ENCODE measurements around the gene LRRC73. TPM values are rescaled to one million over a fixed set of nuclear protein-coding genes. Genes with fewer than 3 reads are reported as not detected.
"Not testable (repeated sequence)": the region's sequence is repeated elsewhere in the genome, so short reads cannot be mapped to it uniquely, and the experiment has no call there.

The LRRC73 gene
- total RNA-seq, 1 experiment from 2014 or later = 1.4 TPM

DNA sequence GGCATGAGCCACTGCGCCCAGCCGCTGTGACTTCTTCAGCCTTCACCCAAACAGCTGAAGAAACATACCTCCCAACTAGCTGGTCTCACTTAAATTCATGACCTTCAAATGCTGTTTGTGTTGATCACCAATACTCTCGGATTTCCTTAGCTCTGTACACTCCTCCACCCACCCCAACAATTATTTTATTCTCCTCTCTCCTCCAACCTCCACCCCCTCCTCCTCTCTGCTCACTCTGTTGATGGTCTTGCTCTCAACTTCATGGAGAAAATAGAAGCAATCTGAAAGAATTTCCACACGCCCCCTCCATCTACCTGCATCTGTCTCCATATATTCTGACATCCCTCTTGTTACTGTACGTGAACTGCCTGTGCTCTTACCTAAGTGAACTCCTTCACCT is 48.2 kb downstream of the LRRC73 start (continued):
- TF ChIP-seq ZNF138 (CRISPR knock-in tag; conservative IDR thresholded peaks at IDR 0.05) = no peak
- TF ChIP-seq KAT7 (CRISPR knock-in tag; IDR thresholded peaks at IDR 0.05; ENCODE audit: borderline replicate concordance) = no peak
- TF ChIP-seq NR2C2 (CRISPR knock-in tag; IDR thresholded peaks at IDR 0.05) = no peak
- no peak for TF ChIP-seq GRHL2 (CRISPR knock-in tag; IDR thresholded peaks at IDR 0.05; ENCODE audit: insufficient replicate concordance, severe bottlenecking)

DNA sequence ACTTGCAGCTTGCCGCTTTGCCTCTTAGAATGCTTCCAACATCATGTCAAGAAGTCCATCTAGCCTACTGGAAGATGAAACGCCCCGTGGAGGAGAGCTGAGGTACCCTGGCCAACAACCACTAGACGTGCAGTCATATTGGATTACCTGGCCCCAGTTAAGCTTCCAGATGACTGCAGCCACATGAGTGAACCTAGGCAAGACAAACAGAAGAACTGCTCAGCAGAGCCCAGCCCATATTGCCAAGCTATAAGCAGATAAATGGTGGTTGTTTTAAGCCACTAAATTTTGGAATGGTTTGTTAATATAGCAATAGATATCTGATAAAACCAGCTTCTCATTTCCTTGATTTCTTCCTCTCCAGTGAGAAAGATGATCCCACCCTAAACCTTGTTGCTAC is 50.1 kb downstream of the LRRC73 start:
- ATAC-seq = no peak
- Mint-ChIP-seq H3K4me3 (no peak overlapping the region), H3K9me3 (no peaks in the 10 kb centered on the region), H3K27me3 (ENCODE audit: low read depth) (peaks cover 46% of the 10 kb centered on the region), H3K4me1 (peaks cover 14% of the 10 kb centered on the region), H3K27ac (no peak overlapping the region), H3K36me3 (no peaks in the 10 kb centered on the region)
- DNase-seq (ENCODE audit: low spot score) = no peak
- no peak for TF ChIP-seq NR2C2 (CRISPR knock-in tag; IDR thresholded peaks at IDR 0.05)
- TF ChIP-seq TCF7 (CRISPR knock-in tag; IDR thresholded peaks at IDR 0.05; ENCODE audit: low read depth) = no peak
- TF ChIP-seq GRHL2 (CRISPR knock-in tag; IDR thresholded peaks at IDR 0.05; ENCODE audit: insufficient replicate concordance, severe bottlenecking) = no peak
- no peak for TF ChIP-seq TEAD1 (CRISPR knock-in tag; IDR thresholded peaks at IDR 0.05)
- TF ChIP-seq IRF2 (CRISPR knock-in tag; IDR thresholded peaks at IDR 0.05; ENCODE audit: borderline replicate concordance, low read depth) = no peak
- no peak for TF ChIP-seq SMAD3 (CRISPR knock-in tag; IDR thresholded peaks at IDR 0.05; ENCODE audit: borderline replicate concordance)
- TF ChIP-seq, protein P1, sequence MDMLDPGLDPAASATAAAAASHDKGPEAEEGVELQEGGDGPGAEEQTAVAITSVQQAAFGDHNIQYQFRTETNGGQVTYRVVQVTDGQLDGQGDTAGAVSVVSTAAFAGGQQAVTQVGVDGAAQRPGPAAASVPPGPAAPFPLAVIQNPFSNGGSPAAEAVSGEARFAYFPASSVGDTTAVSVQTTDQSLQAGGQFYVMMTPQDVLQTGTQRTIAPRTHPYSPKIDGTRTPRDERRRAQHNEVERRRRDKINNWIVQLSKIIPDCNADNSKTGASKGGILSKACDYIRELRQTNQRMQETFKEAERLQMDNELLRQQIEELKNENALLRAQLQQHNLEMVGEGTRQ (CRISPR knock-in tag; IDR thresholded peaks at IDR 0.05) = no peak
- TF ChIP-seq, protein P2, sequence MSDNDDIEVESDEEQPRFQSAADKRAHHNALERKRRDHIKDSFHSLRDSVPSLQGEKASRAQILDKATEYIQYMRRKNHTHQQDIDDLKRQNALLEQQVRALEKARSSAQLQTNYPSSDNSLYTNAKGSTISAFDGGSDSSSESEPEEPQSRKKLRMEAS (CRISPR knock-in tag; IDR thresholded peaks at IDR 0.05) = no peak
- TF ChIP-seq, protein P3, sequence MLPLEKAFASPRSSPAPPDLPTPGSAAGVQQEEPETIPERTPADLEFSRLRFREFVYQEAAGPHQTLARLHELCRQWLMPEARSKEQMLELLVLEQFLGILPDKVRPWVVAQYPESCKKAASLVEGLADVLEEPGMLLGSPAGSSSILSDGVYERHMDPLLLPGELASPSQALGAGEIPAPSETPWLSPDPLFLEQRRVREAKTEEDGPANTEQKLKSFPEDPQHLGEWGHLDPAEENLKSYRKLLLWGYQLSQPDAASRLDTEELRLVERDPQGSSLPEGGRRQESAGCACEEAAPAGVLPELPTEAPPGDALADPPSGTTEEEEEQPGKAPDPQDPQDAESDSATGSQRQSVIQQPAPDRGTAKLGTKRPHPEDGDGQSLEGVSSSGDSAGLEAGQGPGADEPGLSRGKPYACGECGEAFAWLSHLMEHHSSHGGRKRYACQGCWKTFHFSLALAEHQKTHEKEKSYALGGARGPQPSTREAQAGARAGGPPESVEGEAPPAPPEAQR (CRISPR knock-in tag; IDR thresholded peaks at IDR 0.05) = no peak
- TF ChIP-seq, protein P4, sequence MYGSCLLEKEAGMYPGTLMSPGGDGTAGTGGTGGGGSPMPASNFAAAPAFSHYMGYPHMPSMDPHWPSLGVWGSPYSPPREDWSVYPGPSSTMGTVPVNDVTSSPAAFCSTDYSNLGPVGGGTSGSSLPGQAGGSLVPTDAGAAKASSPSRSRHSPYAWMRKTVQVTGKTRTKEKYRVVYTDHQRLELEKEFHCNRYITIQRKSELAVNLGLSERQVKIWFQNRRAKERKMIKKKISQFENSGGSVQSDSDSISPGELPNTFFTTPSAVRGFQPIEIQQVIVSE (CRISPR knock-in tag; IDR thresholded peaks at IDR 0.05; ENCODE audit: borderline replicate concordance) = no peak
- TF ChIP-seq ZNF423 (CRISPR knock-in tag; IDR thresholded peaks at IDR 0.05) = no peak
- no peak for TF ChIP-seq ELF4 (CRISPR knock-in tag; IDR thresholded peaks at IDR 0.05; ENCODE audit: low read depth)
- TF ChIP-seq, protein P5, sequence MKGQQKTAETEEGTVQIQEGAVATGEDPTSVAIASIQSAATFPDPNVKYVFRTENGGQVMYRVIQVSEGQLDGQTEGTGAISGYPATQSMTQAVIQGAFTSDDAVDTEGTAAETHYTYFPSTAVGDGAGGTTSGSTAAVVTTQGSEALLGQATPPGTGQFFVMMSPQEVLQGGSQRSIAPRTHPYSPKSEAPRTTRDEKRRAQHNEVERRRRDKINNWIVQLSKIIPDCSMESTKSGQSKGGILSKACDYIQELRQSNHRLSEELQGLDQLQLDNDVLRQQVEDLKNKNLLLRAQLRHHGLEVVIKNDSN (CRISPR knock-in tag; IDR thresholded peaks at IDR 0.05) = no peak
- ChIA-PET POLR2A (no interaction called here), CTCF (interaction anchor here (5.3 kb wide), 1 partner anchor 36 kb away, joined by 65 read pairs; no protein-coding TSS in a partner anchor)

DNA sequence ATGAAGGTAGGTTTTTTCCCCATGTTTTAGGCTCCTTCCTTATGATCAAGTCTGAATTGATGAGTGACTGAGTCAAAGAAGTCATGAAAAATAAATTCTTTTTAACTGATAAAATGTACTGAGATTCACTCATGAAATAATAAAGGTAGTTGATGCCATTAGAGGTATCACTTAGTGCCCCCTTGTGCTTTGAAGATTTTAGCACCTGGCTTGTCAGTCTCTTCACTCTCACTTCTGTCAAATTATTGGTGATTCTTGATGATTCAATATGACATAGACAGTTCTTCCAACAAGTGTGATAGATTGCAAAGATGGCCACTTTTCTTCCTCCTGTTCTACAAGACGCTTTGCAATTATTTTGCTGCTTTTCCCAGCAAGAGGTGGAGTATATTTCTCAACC is 50.6 kb downstream of the LRRC73 start:
- ChIA-PET POLR2A (no interaction called here), CTCF (interaction anchor here (5.3 kb wide), 1 partner anchor 36 kb away, joined by 65 read pairs; no protein-coding TSS in a partner anchor)
- no peaks in the 10 kb centered on the region for H3K36me3 Mint-ChIP-seq
- H3K4me3 Mint-ChIP-seq = no peak overlapping the region
- no peaks in the 10 kb centered on the region for H3K9me3 Mint-ChIP-seq
- ATAC-seq = no peak
- no peak for TF ChIP-seq FOXK1 (CRISPR knock-in tag; IDR thresholded peaks at IDR 0.05)
- no peak for TF ChIP-seq NFE2L1 (CRISPR knock-in tag; IDR thresholded peaks at IDR 0.05)
- TF ChIP-seq, protein P6, sequence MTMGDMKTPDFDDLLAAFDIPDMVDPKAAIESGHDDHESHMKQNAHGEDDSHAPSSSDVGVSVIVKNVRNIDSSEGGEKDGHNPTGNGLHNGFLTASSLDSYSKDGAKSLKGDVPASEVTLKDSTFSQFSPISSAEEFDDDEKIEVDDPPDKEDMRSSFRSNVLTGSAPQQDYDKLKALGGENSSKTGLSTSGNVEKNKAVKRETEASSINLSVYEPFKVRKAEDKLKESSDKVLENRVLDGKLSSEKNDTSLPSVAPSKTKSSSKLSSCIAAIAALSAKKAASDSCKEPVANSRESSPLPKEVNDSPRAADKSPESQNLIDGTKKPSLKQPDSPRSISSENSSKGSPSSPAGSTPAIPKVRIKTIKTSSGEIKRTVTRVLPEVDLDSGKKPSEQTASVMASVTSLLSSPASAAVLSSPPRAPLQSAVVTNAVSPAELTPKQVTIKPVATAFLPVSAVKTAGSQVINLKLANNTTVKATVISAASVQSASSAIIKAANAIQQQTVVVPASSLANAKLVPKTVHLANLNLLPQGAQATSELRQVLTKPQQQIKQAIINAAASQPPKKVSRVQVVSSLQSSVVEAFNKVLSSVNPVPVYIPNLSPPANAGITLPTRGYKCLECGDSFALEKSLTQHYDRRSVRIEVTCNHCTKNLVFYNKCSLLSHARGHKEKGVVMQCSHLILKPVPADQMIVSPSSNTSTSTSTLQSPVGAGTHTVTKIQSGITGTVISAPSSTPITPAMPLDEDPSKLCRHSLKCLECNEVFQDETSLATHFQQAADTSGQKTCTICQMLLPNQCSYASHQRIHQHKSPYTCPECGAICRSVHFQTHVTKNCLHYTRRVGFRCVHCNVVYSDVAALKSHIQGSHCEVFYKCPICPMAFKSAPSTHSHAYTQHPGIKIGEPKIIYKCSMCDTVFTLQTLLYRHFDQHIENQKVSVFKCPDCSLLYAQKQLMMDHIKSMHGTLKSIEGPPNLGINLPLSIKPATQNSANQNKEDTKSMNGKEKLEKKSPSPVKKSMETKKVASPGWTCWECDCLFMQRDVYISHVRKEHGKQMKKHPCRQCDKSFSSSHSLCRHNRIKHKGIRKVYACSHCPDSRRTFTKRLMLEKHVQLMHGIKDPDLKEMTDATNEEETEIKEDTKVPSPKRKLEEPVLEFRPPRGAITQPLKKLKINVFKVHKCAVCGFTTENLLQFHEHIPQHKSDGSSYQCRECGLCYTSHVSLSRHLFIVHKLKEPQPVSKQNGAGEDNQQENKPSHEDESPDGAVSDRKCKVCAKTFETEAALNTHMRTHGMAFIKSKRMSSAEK (CRISPR knock-in tag; IDR thresholded peaks at IDR 0.05; ENCODE audit: borderline replicate concordance) = no peak
- no peak for DNase-seq (ENCODE audit: low spot score)
- H3K4me1 Mint-ChIP-seq = peaks cover 14% of the 10 kb centered on the region
- H3K27ac Mint-ChIP-seq = no peak overlapping the region
- peaks cover 51% of the 10 kb centered on the region for H3K27me3 Mint-ChIP-seq (ENCODE audit: low read depth)

DNA sequence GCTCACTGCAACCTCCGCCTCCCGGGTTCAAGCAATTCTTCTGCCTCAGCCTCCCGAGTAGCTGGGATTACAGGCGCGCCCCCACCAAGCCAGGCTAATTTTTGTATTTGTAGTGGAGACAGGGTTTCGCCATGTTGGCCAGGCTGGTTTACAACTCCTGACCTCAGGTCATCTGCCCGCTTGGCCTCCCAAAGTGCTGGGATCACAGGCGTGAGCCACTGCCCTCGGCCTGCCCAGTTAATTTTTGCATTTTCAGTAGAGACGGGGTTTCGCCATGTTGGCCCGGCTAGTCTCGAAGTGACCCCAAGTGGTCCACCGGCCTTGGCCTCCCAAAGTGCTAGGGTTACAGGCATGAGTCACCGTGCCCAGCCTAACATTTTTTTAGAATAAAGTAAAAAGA is 52.0 kb downstream of the LRRC73 start:
- POLR2A ChIA-PET; H3K36me3 Mint-ChIP-seq; H3K9me3 Mint-ChIP-seq; ATAC-seq; H3K4me3 Mint-ChIP-seq; H3K27ac Mint-ChIP-seq; DNase-seq (ENCODE audit: low spot score): not testable (repeated sequence)
- Mint-ChIP-seq H3K27me3 (ENCODE audit: low read depth) (peaks cover 55% of the 10 kb centered on the region), H3K4me1 (peaks cover 16% of the 10 kb centered on the region)
- CTCF ChIA-PET = interaction anchor here (0.7 to 5.3 kb wide), 11 partner anchors 20 to 229 kb away, joined by 3 to 65 read pairs (median 4); partner anchors contain the start of genes DNPH1 and ZNF318
